K562 (cell line): ENCODE measurements around the gene ATE1. TPM values are rescaled to one million over a fixed set of nuclear protein-coding genes. Genes with fewer than 3 reads are reported as not detected.

Experiments
- C11orf30 ChIP-seq: fragments of 450-650 bp; IDR thresholded peaks from 2 replicates; pipeline ENCODE4 v1.6.1; 2016; ENCODE audit warnings: low read depth, mild to moderate bottlenecking
- CBFA2T2 ChIP-seq: fragments of 450-650 bp; conservative IDR thresholded peaks from 2 replicates; pipeline ENCODE4 v1.6.1; 2017; ENCODE audit warnings: mild to moderate bottlenecking
- CBFA2T3 ChIP-seq: fragments of 450-650 bp; IDR thresholded peaks from 2 replicates; pipeline ENCODE4 v1.6.1; 2017
- CBFB ChIP-seq: sonication (generic); formaldehyde crosslinking; IDR thresholded peaks from 2 replicates; pipeline ENCODE4 v1.4.0; 2020; ENCODE audit warnings: mild to moderate bottlenecking, missing genetic modification reagents
- CREBBP ChIP-seq: IDR thresholded peaks from one replicate; pipeline ENCODE4 v1.6.1; 2012; ENCODE audit warnings: low read depth, mild to moderate bottlenecking, control low read depth, inconsistent platforms, low read length
- DPF2 ChIP-seq: fragments of 450-650 bp; IDR thresholded peaks from 2 replicates; pipeline ENCODE4 v1.6.1; 2016
- ETV5 ChIP-seq: sonication (generic); formaldehyde crosslinking; IDR thresholded peaks from 2 replicates; pipeline ENCODE4 v1.4.0; 2020; ENCODE audit warnings: low read depth, mild to moderate bottlenecking, missing genetic modification reagents
- FOXO4 ChIP-seq: fragments of 450-650 bp; formaldehyde crosslinking; IDR thresholded peaks from 2 replicates; pipeline ENCODE4 v1.4.0; 2020; ENCODE audit warnings: mild to moderate bottlenecking, moderate library complexity
- JUN ChIP-seq, 2 experiments: sonication (generic) in 1 of 2; formaldehyde crosslinking in 1 of 2; IDR thresholded peaks; 2 replicates each; pipeline versions ENCODE4 v1.6.1 to v1.8.0; 2012 to 2022; ENCODE audit warnings: borderline replicate concordance in 2 of 2, mild to moderate bottlenecking in 2 of 2, improper control_type of control experiment in 1 of 2, low read depth in 1 of 2, low read length in 1 of 2, missing genetic modification reagents in 1 of 2
- MAFG ChIP-seq: fragments of 450-650 bp; conservative IDR thresholded peaks from 2 replicates; pipeline ENCODE4 v1.6.1; 2016; ENCODE audit warnings: missing genetic modification characterization, missing compliant biosample characterization
- MITF ChIP-seq: IDR thresholded peaks from 2 replicates; pipeline ENCODE4 v1.6.1; 2014; ENCODE audit warnings: antibody characterized with exemption
- MTA2 ChIP-seq: fragments of 450-650 bp; IDR thresholded peaks from 2 replicates; pipeline ENCODE4 v1.6.1; 2016; ENCODE audit warnings: low read depth
- MXD1 ChIP-seq: fragments of 250-450 bp; sonication (Bioruptor Pico); IDR thresholded peaks from 2 replicates; pipeline ENCODE4 v1.8.0; 2021; ENCODE audit warnings: borderline replicate concordance, mild to moderate bottlenecking, moderate library complexity; ENCODE audit not compliant: poor library complexity, severe bottlenecking
- MXI1 ChIP-seq: IDR thresholded peaks from 2 replicates; pipeline ENCODE4 v1.6.1; 2011; ENCODE audit warnings: low read depth, mild to moderate bottlenecking, improper control_type of control experiment, low read length
- NFE2 ChIP-seq: IDR thresholded peaks from 2 replicates; pipeline ENCODE4 v1.6.1; 2014; ENCODE audit warnings: antibody characterized with exemption, low read depth
- NFE2L1 ChIP-seq: fragments of 450-650 bp; IDR thresholded peaks from 2 replicates; pipeline ENCODE4 v1.6.1; 2016; ENCODE audit warnings: missing genetic modification characterization, low read depth, mild to moderate bottlenecking, missing compliant biosample characterization, moderate library complexity, borderline replicate concordance
- PTRF ChIP-seq: fragments of 450-650 bp; IDR thresholded peaks from 2 replicates; pipeline ENCODE4 v1.6.1; 2016; ENCODE audit warnings: mild to moderate bottlenecking, missing genetic modification characterization, missing compliant biosample characterization
- SAFB ChIP-seq: fragments of 200-400 bp; formaldehyde crosslinking; IDR thresholded peaks from 2 replicates; pipeline ENCODE4 v1.6.1; 2017; ENCODE audit warnings: low read depth, low read length, borderline replicate concordance
- SMC3 ChIP-seq: conservative IDR thresholded peaks from 2 replicates; pipeline ENCODE4 v1.6.1; 2011; ENCODE audit warnings: low read depth, low read length, improper control_type of control experiment; ENCODE audit not compliant: insufficient read depth
- XRCC5 ChIP-seq: fragments of 200-400 bp; formaldehyde crosslinking; IDR thresholded peaks from 2 replicates; pipeline ENCODE4 v1.6.1; 2017; ENCODE audit warnings: low read depth, mild to moderate bottlenecking, low read length
- ZBED1 ChIP-seq: IDR thresholded peaks from 2 replicates; pipeline ENCODE4 v1.6.1; 2014
- ZBTB49 ChIP-seq: sonication (generic); formaldehyde crosslinking; IDR thresholded peaks from 2 replicates; pipeline ENCODE4 v1.8.0; 2022; ENCODE audit warnings: missing genetic modification reagents, mild to moderate bottlenecking, borderline replicate concordance
- ZFP1 ChIP-seq: fragments of 450-650 bp; formaldehyde crosslinking; IDR thresholded peaks from 2 replicates; pipeline ENCODE4 v1.4.0; 2020; ENCODE audit warnings: mild to moderate bottlenecking, mixed read lengths
- ZNF12 ChIP-seq: sonication (generic); formaldehyde crosslinking; IDR thresholded peaks from 2 replicates; pipeline ENCODE4 v1.4.0; 2020; ENCODE audit warnings: mild to moderate bottlenecking, missing genetic modification reagents
- ZNF316 ChIP-seq: fragments of 450-650 bp; IDR thresholded peaks from 2 replicates; pipeline ENCODE4 v1.6.1; 2016
- polyA plus RNA-seq, 8 experiments: library from polyadenylated mRNA; depleted of rRNA in 4 of 8; stranded (reverse) in 5 of 8; unstranded in 3 of 8; fragments of >200 nt; fragmentation: Nextera tagmentation in 2 of 8; fragmentation: Illumina TruSeq in 1 of 8; extraction: Ambion mirVana in 2 of 8; extraction: Trizol in 1 of 8; gene quantifications; 2 replicates each; pipeline versions ENCODE4 v1.2.1 to v1.2.3, GENCODE V29; 2011 to 2014; ENCODE audit warnings: inconsistent platforms in 1 of 8, missing spikeins in 1 of 8
- total RNA-seq, 7 experiments: library from RNA; depleted of rRNA in 6 of 7; stranded (reverse); fragments of >200 nt in 6 of 7; fragmentation: Illumina TruSeq in 2 of 7; extraction: Trizol in 2 of 7; gene quantifications; 2 replicates each; pipeline versions ENCODE4 v1.2.1 to v1.2.3, GENCODE V29; 2011 to 2021; ENCODE audit warnings: low replicate concordance in 1 of 7

The ATE1 gene
- total and polyA plus RNA-seq, 9 of the 15 experiments (the other 6 are each of a cell fraction or from before 2014, with no cell fraction given) = 3.0 to 14.2 (median 8.8) TPM

- TF ChIP-seq FOXO4 (no peak), NFE2 (peak; percentile 86), CBFA2T3 (peak; percentile 6; the same call in 1 of the 2 replicates), MITF (no peak), MAFG (tag) (peak; percentile 94), C11orf30 (peak; percentile 92), ZBED1 (no peak), ZNF12 (CRISPR knock-in tag) (no peak), CBFA2T2 (no peak), JUN (IDR thresholded peaks at IDR 0.05; ENCODE audit: borderline replicate concordance, low read depth, low read length) (no peak), JUN (CRISPR knock-in tag; IDR thresholded peaks at IDR 0.05; ENCODE audit: borderline replicate concordance) (no peak), SAFB (no peak), ZBTB49 (no peak), XRCC5 (no peak), ZFP1 (CRISPR knock-in tag) (no peak), MXD1 (no peak), MTA2 (no peak), DPF2 (no peak), ETV5 (CRISPR knock-in tag) (no peak), NFE2L1 (tag) (peak; percentile 84), MXI1 (no peak), ZNF316 (peak; percentile 96), CREBBP (no peak), PTRF (tag) (no peak), CBFB (CRISPR knock-in tag) (no peak), SMC3 (no peak)
These were observed 17.0 kb downstream of the ATE1 start (continued) for GRCh38 chr10:121910673-121911420.
